Measurements from ENCODE around the gene UBASH3A. TPM values are rescaled to one million over a fixed set of nuclear protein-coding genes. Genes with fewer than 3 reads are reported as not detected.

Gene UBASH3A
- total RNA-seq, 2 experiments from 2014 or later: not detected

GRCh38 chr21:42423197-42423675 lies 19.5 kb downstream of the UBASH3A start:
- DNase-seq (ENCODE audit: low spot score): no peak
- no peak overlapping the region for H3K27ac ChIP-seq (ENCODE audit: low read depth, low read length, poor library complexity, severe bottlenecking)
- H3K9me2 ChIP-seq (ENCODE audit: insufficient read depth, low read length): no peaks in the 10 kb centered on the region
- ChIA-PET POLR2A (interaction anchor here (0.8 kb wide), 1 partner anchor 345 kb away, joined by 3 read pairs; no protein-coding TSS in a partner anchor), CTCF (ENCODE audit: unreplicated experiment) (no interaction called here)
- BruUV-seq (replicated peaks): no TSS peak
- H3K9me3 ChIP-seq (ENCODE audit: low read length): no peaks in the 10 kb centered on the region
- H3K4me1 ChIP-seq (ENCODE audit: insufficient read depth, low read length, poor library complexity, severe bottlenecking): no peaks in the 10 kb centered on the region
- H3K36me3 ChIP-seq (ENCODE audit: insufficient read depth, low read length): no peaks in the 10 kb centered on the region
- H3K4me3 ChIP-seq (ENCODE audit: low read depth, low read length, poor library complexity, severe bottlenecking): no peak overlapping the region
- no peaks in the 10 kb centered on the region for H4K20me1 ChIP-seq (ENCODE audit: insufficient read depth, low read length)
- no peak overlapping the region for H3K4me2 ChIP-seq (ENCODE audit: low read length)
- H2AFZ ChIP-seq (ENCODE audit: low read length): no peak overlapping the region
- no peaks in the 10 kb centered on the region for H3K79me2 ChIP-seq (ENCODE audit: insufficient read depth, low read depth, low read length)
- TF ChIP-seq EZH2phosphoT487 (IDR thresholded peaks at IDR 0.05; ENCODE audit: borderline replicate concordance, low read depth, low read length) (no peak), CTCF (conservative IDR thresholded peaks at IDR 0.05; ENCODE audit: low read length) (no peak)
- intact Hi-C loops (cut with micrococcal nuclease; ENCODE audit: unreplicated experiment): no loop called here

GRCh38 chr21:42423685-42424084 lies 20.0 kb downstream of the UBASH3A start:
- Histone ChIP-seq H3K9me3 (ENCODE audit: low read length) (no peaks in the 10 kb centered on the region), H2AFZ (ENCODE audit: low read length) (no peak overlapping the region), H3K79me2 (ENCODE audit: insufficient read depth, low read depth, low read length) (no peaks in the 10 kb centered on the region), H3K36me3 (ENCODE audit: insufficient read depth, low read length) (no peaks in the 10 kb centered on the region), H3K4me3 (ENCODE audit: low read depth, low read length, poor library complexity, severe bottlenecking) (no peak overlapping the region), H3K27ac (ENCODE audit: low read depth, low read length, poor library complexity, severe bottlenecking) (no peak overlapping the region), H3K4me1 (ENCODE audit: insufficient read depth, low read length, poor library complexity, severe bottlenecking) (no peaks in the 10 kb centered on the region), H3K4me2 (ENCODE audit: low read length) (no peak overlapping the region), H3K9me2 (ENCODE audit: insufficient read depth, low read length) (no peaks in the 10 kb centered on the region), H4K20me1 (ENCODE audit: insufficient read depth, low read length) (no peaks in the 10 kb centered on the region)
- DNase-seq (ENCODE audit: low spot score): no peak
- POLR2A ChIA-PET: interaction anchor here (0.8 kb wide), 1 partner anchor 344 kb away, joined by 3 read pairs; no protein-coding TSS in a partner anchor
- CTCF ChIA-PET (ENCODE audit: unreplicated experiment): no interaction called here
- intact Hi-C loops (cut with micrococcal nuclease; ENCODE audit: unreplicated experiment): no loop called here
- no peak for TF ChIP-seq EZH2phosphoT487 (IDR thresholded peaks at IDR 0.05; ENCODE audit: borderline replicate concordance, low read depth, low read length)
- TF ChIP-seq CTCF (conservative IDR thresholded peaks at IDR 0.05; ENCODE audit: low read length): no peak
- BruUV-seq (replicated peaks): no TSS peak

- no peak for DNase-seq (ENCODE audit: low spot score)
- Histone ChIP-seq H3K4me2 (ENCODE audit: low read length) (no peak overlapping the region), H3K4me3 (ENCODE audit: low read depth, low read length, poor library complexity, severe bottlenecking) (no peak overlapping the region), H3K4me1 (ENCODE audit: insufficient read depth, low read length, poor library complexity, severe bottlenecking) (no peaks in the 10 kb centered on the region), H3K36me3 (ENCODE audit: insufficient read depth, low read length) (no peaks in the 10 kb centered on the region), H3K9me2 (ENCODE audit: insufficient read depth, low read length) (no peaks in the 10 kb centered on the region), H4K20me1 (ENCODE audit: insufficient read depth, low read length) (no peaks in the 10 kb centered on the region), H2AFZ (ENCODE audit: low read length) (no peak overlapping the region), H3K27ac (ENCODE audit: low read depth, low read length, poor library complexity, severe bottlenecking) (no peak overlapping the region), H3K79me2 (ENCODE audit: insufficient read depth, low read depth, low read length) (no peaks in the 10 kb centered on the region), H3K9me3 (ENCODE audit: low read length) (no peaks in the 10 kb centered on the region)
- TF ChIP-seq CTCF (conservative IDR thresholded peaks at IDR 0.05; ENCODE audit: low read length): no peak
- TF ChIP-seq EZH2phosphoT487 (IDR thresholded peaks at IDR 0.05; ENCODE audit: borderline replicate concordance, low read depth, low read length): no peak
- ChIA-PET CTCF (ENCODE audit: unreplicated experiment) (no interaction called here), POLR2A (interaction anchor here (1.3 kb wide), 1 partner anchor 58 kb away, joined by 3 read pairs; no protein-coding TSS in a partner anchor)
- BruUV-seq (replicated peaks): no TSS peak
- intact Hi-C loops (cut with micrococcal nuclease; ENCODE audit: unreplicated experiment): no loop called here
These were observed 21.3 kb downstream of the UBASH3A start for GRCh38 chr21:42424914-42425541.
